T47D (cell line): ENCODE results near the gene KLC4.
"Not testable (repeated sequence)": the region's sequence is repeated elsewhere in the genome, so short reads cannot be mapped to it uniquely, and the experiment has no call there.

Experiments
- DNase-seq, 2 experiments: peaks; one replicate each; pipeline versions ENCODE4 v3.0.0 to v3.0.0-alpha.2; 2011 to 2012; ENCODE audit warnings: low read depth in 1 of 2, low spot score in 1 of 2
- JUND ChIP-seq: IDR thresholded peaks from 2 replicates; pipeline ENCODE4 v1.6.1; 2012; ENCODE audit warnings: low read depth
- in situ Hi-C: cut with HindIII; loops from 2 replicates; pipeline ENCODE4 v1.10.0; 2016; ENCODE audit warnings: low sequenced_read_pairs, low pct_unique_long_range_greater_than_20kb

The KLC4 gene

DNA sequence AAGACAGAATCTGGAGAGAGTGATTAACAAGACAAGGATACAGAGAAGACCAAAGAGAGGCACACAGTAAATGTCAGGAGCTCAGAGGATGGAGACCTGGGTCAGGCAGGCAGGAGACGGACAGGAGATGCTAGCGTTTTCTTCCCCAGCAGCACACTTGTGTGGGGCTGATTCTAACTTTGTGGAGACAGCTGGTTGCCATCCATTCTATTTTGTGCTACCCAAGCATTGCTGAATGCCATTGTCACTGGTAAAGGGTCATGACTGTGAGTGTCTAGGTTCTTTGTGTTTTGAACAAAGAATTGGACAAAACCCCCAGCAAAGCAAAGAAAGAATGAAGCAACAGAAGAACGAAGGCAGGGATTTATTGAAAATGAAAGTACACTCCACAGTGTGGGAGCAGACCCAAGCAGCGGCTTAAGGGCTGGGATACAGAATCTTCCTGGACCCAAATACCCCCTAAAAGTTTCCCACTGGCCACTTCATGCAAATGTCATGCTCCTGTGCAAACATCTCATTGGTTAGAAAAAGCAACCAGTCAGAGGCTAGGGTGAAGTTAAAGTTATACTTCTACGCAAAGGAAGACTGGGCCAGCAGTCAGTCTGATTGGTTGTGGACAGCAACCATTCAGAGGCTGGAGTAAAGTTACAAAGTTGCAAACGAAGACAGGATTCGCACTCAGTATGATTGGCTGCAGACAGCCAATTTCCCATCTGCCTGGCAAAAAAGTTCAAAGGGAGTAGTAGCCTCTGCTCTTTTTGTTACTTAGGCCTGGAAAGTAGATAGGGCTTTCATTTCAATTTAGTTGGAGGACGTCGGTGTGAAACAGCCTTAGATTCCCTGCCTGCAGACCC is 34.2 kb downstream of the KLC4 start:
- peak; percentile 45 to 91 for DNase-seq
- no peak for TF ChIP-seq JUND
- in situ Hi-C loops: no loop called here

DNA sequence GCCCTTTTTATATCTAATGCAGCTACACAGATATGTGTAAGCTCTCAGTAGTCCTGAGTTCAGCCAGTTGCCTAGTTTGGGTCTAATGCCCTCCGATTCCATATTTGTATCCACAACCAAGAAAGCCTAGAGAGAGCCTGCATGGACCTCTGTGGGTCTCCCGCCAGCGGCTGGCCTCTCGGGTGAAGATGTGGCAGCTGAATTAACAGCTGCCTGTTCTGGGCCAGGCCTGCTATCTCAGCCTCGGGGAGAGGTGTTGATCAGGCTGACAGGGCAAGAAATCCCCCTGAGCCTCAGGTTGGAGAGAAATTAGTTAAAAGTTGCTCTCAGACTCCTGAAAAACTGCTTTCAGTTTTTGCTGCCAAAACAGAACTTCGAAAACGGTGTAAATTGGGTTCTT is 36.5 kb downstream of the KLC4 start:
- DNase-seq: no peak
- TF ChIP-seq JUND: no peak
- in situ Hi-C loops: no loop called here

DNA sequence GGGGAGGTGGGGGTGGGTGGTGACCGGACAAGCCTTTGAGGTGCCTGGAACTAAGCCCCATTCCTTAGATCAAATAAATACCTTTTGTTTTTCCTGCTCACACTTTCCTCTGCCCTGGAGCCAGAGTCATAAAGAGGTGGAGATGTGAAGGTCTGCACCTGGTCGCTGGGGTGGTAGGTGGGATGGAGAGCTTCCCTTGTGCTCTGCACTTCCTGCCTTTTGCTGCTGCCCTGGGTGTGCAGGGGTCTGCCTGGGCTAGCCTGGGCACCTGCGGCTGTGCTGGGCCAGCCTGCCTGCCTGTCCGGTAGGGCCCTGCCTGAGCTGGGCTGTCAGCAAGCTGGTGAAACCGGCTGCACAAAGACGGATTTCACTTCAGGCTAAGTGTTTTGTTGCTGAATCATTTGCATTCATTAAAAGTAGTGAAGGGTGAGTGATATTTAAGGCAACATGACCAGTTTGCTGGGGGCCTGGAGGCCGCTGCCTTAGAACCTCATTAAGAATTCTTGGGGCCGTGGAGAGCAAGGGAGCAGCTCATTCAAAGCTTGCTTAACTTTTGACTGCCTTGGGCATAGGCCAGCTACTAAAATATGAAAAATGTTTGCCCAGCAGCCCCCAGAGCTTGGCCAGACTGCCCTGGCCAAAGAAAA is 37.1 kb downstream of the KLC4 start:
- peak; percentile 71 for TF ChIP-seq JUND
- in situ Hi-C loops: no loop called here
- DNase-seq: peak; percentile 64 to 96

DNA sequence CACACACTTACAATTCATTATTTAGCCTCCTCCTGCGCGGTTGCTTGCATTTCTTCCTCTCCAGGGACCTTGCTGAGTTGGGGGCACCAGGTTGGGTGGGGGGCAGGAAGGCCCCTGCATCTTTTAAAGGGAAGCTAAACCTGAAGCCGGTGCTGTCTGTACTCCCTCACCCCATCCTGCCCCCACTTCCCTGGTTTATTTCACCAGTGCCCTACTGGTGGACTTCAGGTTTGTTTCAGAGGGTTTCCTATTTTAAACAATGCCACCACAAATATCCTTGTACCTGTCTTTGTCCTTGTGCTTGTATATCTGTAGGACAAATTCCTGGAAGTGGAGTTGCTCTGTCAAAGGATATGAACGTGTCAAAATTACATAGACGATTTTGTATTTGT is 37.7 kb downstream of the KLC4 start:
- in situ Hi-C loops: no loop called here
- DNase-seq: peak in 1 of 2 experiments; percentile 48
- no peak for TF ChIP-seq JUND

DNA sequence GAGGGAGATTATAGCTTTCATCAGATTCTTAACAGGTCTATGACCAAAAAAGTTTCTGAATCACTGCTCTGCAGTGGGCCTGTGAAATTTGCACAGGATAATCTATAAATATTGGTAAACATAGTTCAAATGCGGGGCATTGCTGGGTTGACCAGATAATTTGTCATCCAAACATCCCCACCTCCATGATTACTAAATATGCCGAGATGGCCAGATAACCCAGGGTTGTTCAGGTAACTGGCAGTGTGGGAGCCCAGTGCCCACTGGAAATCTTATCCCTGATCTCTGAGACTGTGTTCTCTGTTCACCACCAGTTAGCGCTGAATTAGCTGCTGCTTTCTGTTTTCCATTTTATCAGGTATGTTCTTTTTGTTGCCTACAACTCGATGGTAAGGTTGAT is 38.1 kb downstream of the KLC4 start:
- in situ Hi-C loops: no loop called here
- no peak for TF ChIP-seq JUND
- DNase-seq: peak in 1 of 2 experiments; percentile 61

DNA sequence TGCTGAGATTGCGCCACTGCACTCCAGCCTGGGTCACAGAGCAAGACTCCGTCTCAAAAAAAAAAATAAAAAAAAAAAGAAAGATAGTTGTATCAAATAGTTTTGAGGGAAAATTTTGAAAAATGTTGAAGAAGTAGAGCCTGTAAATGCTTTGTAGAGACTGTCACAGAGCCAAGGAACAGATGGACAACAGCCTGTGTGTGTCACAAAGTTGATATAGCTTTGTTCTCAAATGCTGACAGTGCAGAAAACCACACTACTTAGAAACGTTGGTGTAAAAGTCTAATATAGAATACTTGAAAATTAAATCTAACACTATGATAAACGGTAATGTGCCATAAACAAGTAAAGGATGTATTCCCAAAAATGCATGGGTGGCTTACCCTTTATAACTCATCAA is 42.1 kb downstream of the KLC4 start:
- in situ Hi-C loops: no loop called here
- TF ChIP-seq JUND: no peak
- DNase-seq: no peak

DNA sequence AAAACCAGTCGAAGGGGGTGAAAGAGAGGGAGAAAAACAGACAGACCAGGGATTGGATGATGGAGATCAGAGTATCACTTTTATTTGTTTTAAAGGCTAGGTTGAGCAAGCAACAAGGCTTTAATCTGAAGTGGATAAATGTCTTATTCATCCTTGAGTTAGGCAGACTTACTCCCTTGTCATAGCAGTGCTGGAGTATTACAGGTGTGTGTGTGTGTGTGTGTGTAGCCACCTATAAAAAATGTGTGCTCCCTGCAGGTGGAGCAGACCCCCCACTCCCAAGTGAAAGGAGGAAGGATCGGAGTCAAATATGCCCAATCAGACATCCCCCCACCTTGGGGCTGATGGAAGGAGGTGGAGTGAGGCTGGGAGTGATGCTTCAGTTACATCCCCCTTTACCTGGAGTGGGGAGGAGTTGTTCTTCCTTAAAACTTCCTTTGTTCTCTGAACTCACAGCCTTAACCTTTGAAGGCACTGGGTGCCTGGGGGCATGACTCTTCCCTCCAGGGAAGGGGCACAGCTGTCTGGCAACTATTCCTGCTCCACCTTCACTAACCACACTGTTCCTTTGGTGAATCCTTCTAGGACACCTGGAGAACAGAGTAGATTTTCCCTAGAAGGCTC is 43.9 kb downstream of the KLC4 start:
- in situ Hi-C loops: no loop called here
- TF ChIP-seq JUND: no peak
- no peak for DNase-seq

DNA sequence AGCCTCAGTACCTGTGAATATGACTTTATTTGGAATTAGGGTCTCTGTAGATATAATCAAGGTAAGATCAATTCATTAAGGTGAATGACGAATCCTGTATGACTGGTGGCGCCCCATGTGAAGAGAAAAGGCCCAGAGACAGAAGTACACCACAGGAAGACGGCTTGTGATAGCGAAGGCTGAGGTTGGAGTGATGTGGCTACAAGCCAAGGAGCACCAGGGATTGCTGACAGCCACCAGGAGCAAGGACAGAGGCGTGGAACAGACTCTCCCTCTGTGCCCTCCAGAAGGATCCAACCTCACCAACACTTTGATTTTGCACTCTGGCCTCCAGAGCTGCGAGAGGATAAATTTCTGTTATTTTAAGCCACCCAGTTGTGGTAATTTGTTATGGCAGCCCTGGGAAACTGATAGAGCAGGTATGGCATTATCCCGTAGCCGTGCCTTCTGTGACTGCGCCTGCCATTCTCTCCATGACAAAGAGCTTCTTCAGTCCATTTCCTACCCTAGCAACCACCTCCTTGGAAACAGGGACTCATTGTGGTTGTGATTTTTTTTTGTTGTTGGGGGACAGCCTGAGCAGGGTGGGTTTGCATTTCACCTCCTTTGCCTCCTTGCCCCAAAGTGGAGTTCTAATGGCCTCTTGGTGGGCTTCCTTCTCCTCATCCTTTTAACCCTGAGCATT is 46.2 kb downstream of the KLC4 start:
- no peak for DNase-seq
- in situ Hi-C loops: no loop called here
- no peak for TF ChIP-seq JUND

DNA sequence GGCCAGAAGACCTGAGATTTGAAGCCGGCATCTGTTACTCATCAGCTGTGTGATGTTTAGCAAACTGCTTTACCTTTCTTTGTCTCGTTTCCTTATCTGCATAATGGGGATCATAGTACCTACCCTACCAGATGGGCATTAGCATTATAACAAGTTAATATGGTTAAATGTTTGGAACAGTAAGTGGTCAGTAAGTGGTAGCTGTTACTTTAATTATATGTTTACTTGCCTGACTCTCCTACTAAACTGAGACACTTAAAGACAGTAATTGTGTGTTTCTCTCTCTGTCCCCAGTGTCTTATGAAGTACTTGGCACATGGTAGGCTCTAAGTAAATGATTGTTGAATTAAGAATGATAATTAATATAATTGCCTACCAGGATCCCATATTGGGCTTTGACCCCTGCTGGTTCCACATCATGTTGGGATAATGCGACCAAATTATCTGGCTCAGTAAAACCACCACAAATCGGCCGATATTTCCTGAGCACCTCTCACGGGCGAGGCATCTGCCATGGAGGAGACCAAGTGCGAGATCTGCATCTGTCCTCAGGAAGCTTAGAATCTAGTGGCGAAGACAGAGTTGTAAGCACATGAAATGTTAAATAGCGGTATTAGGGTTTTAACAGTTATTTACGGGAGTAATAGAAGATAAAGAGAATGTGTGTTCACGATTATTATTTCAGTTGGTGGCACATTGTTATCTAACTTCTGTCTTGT is 48.1 kb downstream of the KLC4 start:
- no peak for DNase-seq
- in situ Hi-C loops: no loop called here
- no peak for TF ChIP-seq JUND

DNA sequence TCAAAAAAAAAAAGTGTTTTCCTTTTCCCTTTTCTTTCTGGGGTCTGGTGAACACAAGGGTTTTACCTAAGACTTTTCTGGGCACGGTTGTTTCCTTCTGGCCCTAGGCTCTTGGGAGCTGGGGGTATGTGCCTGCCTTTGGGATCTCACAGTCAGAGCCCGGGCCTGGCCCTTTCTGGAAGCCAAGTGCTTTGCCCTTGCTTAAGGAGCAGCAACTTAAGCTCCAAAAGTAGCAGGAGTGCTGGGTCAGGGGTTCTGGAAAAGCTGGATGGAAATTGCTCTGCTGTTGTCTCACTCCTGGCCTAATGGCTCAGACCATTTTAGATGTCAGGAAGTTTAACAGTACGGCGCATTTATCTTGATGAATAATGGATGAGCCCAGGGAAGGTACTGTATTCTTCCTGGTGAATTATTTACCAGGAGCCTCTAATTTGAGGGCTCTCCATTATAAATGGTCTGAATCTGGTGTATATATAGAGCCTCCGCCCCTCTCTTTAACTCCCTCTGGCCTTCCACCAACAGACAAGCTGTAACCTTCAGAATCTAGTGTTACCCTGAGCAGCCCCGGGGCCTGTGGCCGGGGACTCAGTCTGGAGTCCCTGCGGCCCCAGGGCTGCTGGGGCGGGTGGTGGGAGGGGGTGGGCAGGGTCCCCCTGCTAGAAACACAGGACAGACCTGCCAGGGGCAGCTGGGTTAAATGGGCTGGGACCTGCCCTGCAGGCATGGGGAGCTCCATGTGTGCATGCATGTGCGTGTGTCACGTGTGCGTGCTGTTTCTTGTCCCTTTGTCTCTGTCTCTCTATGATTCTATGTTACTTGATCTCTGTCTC is 54.2 kb downstream of the KLC4 start:
- no peak for TF ChIP-seq JUND
- in situ Hi-C loops: no loop called here
- no peak for DNase-seq

DNA sequence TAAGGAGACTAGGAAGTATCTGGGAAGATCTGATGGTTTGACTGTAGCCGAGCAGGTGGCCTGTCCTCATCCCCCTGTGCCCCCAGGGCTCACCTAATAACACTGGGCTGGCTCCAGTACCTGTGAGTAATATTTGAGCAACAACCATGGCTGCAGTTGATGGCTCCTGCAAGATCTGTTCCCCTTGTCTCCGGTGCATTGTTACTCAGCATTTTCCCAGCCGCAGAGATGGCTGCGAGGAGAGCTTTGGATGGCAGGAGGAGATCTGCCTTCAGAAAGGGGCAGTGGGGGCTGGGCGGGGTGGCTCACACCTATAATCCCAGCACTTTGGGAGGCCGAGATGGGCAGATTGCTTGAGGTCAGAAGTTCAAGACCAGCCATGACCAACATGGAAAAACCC is 55.9 kb downstream of the KLC4 start:
- in situ Hi-C loops: no loop called here
- no peak for DNase-seq
- TF ChIP-seq JUND: no peak

DNA sequence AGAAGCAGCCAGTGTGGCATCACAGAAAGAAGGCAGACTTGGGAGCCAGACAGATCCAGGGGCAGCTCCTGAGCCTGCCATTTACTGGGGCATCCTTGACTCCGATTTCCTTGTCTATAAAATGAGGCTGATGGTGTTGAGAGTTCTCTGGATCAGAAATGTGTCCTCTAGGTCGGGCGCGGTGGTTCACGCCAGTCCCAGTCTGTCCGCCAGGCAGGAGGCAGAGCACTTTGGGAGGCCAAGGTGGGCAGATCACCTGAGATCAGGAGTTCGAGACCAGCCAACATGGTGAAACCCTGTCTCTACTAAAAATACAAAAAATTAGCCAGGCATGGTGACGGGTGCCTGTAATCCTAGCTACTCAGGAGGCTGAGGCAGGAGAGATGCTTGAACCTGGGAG is 58.0 kb downstream of the KLC4 start:
- in situ Hi-C loops, DNase-seq: not testable (repeated sequence)
